ENCODE results near the gene ITPKB. TPM values are rescaled to one million over a fixed set of nuclear protein-coding genes. Genes with fewer than 3 reads are reported as not detected.

ITPKB gene
- total and polyA plus RNA-seq, 2 of the 13 experiments (the other 11 are each of a cell fraction or from before 2014, with no cell fraction given), result not detected

DNA sequence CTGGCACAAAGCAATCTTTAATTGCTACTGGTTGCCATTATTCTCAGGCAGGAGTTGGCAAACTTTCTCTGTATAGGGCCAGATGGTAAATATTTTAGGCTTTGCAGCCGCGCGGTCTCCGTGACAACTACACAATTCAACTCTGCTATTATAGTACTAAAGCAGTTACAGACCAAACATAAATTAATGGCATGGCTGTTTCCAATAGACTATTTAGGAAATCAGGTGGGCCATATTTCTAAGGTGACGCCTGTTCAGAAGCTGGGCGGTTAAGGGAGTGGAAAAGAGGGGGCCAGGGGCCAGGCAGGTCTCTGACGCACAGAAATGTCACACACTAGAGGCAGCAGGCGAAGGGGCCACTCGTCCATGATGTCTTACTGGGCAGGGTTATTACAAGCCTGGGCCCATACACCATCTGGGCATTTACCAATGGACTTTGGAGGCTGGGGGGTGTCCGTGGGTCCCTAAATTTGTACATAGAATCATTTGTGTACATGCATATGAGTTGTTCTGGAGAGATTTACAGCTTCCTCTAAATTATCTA, 110.4 kb downstream of the ITPKB start:
- Histone ChIP-seq H3K27me3 (ENCODE audit: control insufficient read depth in 1 of 2, insufficient read depth in 2 of 2, low read length in 2 of 2) (peaks cover 0 to 31% of the 10 kb centered on the region in 2 experiments; a peak in 4 of 5 replicates), H3K27ac (ENCODE audit: extremely low read length, insufficient read depth, low read length) (no peak overlapping the region), H4K20me1 (ENCODE audit: insufficient read depth, low read length) (no peaks in the 10 kb centered on the region), H3K9me3 (ENCODE audit: low read length) (no peaks in the 10 kb centered on the region), H2AFZ (ENCODE audit: low read length) (no peak overlapping the region), H3K9ac (ENCODE audit: insufficient read depth, low read depth, low read length) (no peak overlapping the region), H3K4me2 (ENCODE audit: low read depth, low read length) (no peak overlapping the region), H3K79me2 (ENCODE audit: insufficient read depth, low read length) (no peaks in the 10 kb centered on the region), H3K4me1 (ENCODE audit: insufficient read depth, low read length) (peaks cover 11% of the 10 kb centered on the region), H3K4me3 (replicated peaks in 1 of 3; ENCODE audit: insufficient read depth in 1 of 3, low read depth in 2 of 3, low read length in 3 of 3) (no peak overlapping the region), H3K36me3 (replicated peaks in 1 of 2; ENCODE audit: control insufficient read depth in 1 of 2, insufficient read depth in 2 of 2, low read length in 2 of 2) (no peaks in the 10 kb centered on the region)
- FAIRE-seq, result no peak
- in situ Hi-C loops (cut with HindIII; ENCODE audit: extremely low pct_ligation_motif_present, low pct_unique_long_range_greater_than_20kb), result no loop called here
- BruUV-seq (replicated peaks), result no TSS peak
- POLR2A ChIA-PET, result no interaction called here
- intact Hi-C loops (cut with micrococcal nuclease; ENCODE audit: unreplicated experiment), result no loop called here
- TF ChIP-seq, protein P1, sequence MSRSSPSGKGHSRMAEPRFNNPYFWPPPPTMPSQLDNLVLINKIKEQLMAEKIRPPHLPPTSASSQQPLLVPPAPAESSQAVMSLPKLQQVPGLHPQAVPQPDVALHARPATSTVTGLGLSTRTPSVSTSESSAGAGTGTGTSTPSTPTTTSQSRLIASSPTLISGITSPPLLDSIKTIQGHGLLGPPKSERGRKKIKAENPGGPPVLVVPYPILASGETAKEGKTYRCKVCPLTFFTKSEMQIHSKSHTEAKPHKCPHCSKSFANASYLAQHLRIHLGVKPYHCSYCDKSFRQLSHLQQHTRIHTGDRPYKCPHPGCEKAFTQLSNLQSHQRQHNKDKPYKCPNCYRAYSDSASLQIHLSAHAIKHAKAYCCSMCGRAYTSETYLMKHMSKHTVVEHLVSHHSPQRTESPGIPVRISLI (CRISPR knock-in tag; IDR thresholded peaks at IDR 0.05; ENCODE audit: borderline replicate concordance), result no peak
- TF ChIP-seq, protein P2, sequence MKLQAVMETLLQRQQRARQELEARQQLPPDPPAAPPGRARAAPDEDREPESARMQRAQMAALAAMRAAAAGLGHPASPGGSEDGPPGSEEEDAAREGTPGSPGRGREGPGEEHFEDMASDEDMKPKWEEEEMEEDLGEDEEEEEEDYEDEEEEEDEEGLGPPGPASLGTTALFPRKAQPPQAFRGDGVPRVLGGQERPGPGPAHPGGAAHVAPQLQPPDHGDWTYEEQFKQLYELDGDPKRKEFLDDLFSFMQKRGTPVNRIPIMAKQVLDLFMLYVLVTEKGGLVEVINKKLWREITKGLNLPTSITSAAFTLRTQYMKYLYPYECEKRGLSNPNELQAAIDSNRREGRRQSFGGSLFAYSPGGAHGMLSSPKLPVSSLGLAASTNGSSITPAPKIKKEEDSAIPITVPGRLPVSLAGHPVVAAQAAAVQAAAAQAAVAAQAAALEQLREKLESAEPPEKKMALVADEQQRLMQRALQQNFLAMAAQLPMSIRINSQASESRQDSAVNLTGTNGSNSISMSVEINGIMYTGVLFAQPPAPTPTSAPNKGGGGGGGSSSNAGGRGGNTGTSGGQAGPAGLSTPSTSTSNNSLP (IDR thresholded peaks at IDR 0.05; ENCODE audit: low read depth, low read length), result no peak
- no peak for TF ChIP-seq HNRNPL (IDR thresholded peaks at IDR 0.05; ENCODE audit: low read depth, low read length)
- no peak for TF ChIP-seq ZNF251 (CRISPR knock-in tag; IDR thresholded peaks at IDR 0.05)
- TF ChIP-seq, protein P3, sequence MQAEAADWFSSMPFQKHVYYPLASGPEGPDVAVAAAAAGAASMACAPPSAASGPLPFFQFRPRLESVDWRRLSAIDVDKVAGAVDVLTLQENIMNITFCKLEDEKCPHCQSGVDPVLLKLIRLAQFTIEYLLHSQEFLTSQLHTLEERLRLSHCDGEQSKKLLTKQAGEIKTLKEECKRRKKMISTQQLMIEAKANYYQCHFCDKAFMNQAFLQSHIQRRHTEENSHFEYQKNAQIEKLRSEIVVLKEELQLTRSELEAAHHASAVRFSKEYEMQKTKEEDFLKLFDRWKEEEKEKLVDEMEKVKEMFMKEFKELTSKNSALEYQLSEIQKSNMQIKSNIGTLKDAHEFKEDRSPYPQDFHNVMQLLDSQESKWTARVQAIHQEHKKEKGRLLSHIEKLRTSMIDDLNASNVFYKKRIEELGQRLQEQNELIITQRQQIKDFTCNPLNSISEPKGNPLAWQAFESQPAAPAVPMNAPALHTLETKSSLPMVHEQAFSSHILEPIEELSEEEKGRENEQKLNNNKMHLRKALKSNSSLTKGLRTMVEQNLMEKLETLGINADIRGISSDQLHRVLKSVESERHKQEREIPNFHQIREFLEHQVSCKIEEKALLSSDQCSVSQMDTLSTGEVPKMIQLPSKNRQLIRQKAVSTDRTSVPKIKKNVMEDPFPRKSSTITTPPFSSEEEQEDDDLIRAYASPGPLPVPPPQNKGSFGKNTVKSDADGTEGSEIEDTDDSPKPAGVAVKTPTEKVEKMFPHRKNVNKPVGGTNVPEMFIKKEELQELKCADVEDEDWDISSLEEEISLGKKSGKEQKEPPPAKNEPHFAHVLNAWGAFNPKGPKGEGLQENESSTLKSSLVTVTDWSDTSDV (CRISPR knock-in tag; IDR thresholded peaks at IDR 0.05), result no peak
- TF ChIP-seq ZNF781 (CRISPR knock-in tag; IDR thresholded peaks at IDR 0.05; ENCODE audit: borderline replicate concordance, not compliant biosample characterization), result no peak
- no peak for TF ChIP-seq FIP1L1 (IDR thresholded peaks at IDR 0.05; ENCODE audit: borderline replicate concordance, insufficient read depth, low read depth, low read length)
- no peak for TF ChIP-seq ZNF713 (CRISPR knock-in tag; IDR thresholded peaks at IDR 0.05)
- TF ChIP-seq, protein P4, sequence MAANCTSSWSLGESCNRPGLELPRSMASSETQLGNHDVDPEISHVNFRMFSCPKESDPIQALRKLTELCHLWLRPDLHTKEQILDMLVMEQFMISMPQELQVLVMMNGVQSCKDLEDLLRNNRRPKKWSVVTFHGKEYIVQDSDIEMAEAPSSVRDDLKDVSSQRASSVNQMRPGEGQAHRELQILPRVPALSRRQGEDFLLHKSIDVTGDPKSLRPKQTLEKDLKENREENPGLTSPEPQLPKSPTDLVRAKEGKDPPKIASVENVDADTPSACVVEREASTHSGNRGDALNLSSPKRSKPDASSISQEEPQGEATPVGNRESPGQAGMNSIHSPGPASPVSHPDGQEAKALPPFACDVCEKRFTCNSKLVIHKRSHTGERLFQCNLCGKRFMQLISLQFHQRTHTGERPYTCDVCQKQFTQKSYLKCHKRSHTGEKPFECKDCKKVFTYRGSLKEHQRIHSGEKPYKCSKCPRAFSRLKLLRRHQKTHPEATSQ (CRISPR knock-in tag; IDR thresholded peaks at IDR 0.05; ENCODE audit: borderline replicate concordance), result no peak
- TF ChIP-seq, protein P5, sequence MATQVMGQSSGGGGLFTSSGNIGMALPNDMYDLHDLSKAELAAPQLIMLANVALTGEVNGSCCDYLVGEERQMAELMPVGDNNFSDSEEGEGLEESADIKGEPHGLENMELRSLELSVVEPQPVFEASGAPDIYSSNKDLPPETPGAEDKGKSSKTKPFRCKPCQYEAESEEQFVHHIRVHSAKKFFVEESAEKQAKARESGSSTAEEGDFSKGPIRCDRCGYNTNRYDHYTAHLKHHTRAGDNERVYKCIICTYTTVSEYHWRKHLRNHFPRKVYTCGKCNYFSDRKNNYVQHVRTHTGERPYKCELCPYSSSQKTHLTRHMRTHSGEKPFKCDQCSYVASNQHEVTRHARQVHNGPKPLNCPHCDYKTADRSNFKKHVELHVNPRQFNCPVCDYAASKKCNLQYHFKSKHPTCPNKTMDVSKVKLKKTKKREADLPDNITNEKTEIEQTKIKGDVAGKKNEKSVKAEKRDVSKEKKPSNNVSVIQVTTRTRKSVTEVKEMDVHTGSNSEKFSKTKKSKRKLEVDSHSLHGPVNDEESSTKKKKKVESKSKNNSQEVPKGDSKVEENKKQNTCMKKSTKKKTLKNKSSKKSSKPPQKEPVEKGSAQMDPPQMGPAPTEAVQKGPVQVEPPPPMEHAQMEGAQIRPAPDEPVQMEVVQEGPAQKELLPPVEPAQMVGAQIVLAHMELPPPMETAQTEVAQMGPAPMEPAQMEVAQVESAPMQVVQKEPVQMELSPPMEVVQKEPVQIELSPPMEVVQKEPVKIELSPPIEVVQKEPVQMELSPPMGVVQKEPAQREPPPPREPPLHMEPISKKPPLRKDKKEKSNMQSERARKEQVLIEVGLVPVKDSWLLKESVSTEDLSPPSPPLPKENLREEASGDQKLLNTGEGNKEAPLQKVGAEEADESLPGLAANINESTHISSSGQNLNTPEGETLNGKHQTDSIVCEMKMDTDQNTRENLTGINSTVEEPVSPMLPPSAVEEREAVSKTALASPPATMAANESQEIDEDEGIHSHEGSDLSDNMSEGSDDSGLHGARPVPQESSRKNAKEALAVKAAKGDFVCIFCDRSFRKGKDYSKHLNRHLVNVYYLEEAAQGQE (IDR thresholded peaks at IDR 0.05; ENCODE audit: borderline replicate concordance in 1 of 2, low read depth in 1 of 2, low read length in 2 of 2), result no peak
- 58% methylated on average over 10 of the region's 10 CpGs for WGBS (ENCODE audit: low lambda C conversion rate)
- CTCF ChIA-PET (ENCODE audit: low intra/inter-chr PET ratio, low total read pairs), result no interaction called here
- DNase-seq (ENCODE audit: low spot score), result no peak
- ATAC-seq, result no peak
